ENCODE data around the gene CORIN. TPM values are rescaled to one million over a fixed set of nuclear protein-coding genes. Genes with fewer than 3 reads are reported as not detected.

Gene CORIN
- total RNA-seq, 1 experiment from 2014 or later = 3.5 TPM

DNA sequence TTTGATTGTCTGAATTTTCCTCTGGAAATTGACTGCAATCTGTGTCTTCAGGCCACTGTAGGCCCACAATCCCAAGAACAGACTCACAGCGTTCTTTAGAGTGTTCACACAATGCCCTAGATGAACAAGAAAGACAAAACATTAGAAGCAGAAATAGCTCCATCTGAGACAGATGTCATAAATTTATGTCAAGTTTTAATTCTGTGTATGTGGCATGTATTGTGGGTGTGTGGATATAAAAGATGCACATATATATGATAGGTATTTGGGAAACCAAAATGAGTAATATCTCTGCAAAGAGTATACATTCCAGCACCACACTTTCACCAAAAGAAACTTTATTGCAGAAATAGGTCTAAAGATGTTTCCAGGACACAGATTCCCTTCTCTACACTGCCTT lies 176.1 kb downstream of the CORIN start:
- POLR2A ChIA-PET = no interaction called here
- no peaks in the 10 kb centered on the region for H3K9me3 ChIP-seq (ENCODE audit: control insufficient read depth in 1 of 2, insufficient read depth in 1 of 2, low read depth in 1 of 2, low read length in 2 of 2)

More for the DNA sequence above, 176.1 kb downstream of the CORIN start:
- no peak for ATAC-seq
- Histone ChIP-seq H3K79me2 (ENCODE audit: insufficient read depth, low read length) (no peaks in the 10 kb centered on the region), H3K9ac (ENCODE audit: low read length) (no peak overlapping the region), H3K27ac (ENCODE audit: low read depth, low read length) (no peak overlapping the region), H3K36me3 (ENCODE audit: control insufficient read depth in 1 of 2, insufficient read depth in 2 of 2, low read length in 2 of 2) (no peaks in the 10 kb centered on the region), H4K20me1 (ENCODE audit: insufficient read depth) (no peaks in the 10 kb centered on the region), H3K4me3 (replicated peaks in 1 of 2; ENCODE audit: low read depth in 1 of 2, low read length in 2 of 2) (no peak overlapping the region), H3K4me2 (ENCODE audit: low read length) (no peak overlapping the region), H3K27me3 (ENCODE audit: insufficient read depth, low read length) (no peaks in the 10 kb centered on the region), H3K9me2 (ENCODE audit: insufficient read depth) (no peaks in the 10 kb centered on the region), H2AFZ (ENCODE audit: low read depth, low read length, poor library complexity, severe bottlenecking) (no peak overlapping the region), H3K4me1 (ENCODE audit: control insufficient read depth in 1 of 2, insufficient read depth in 2 of 2, low read length in 2 of 2) (no peaks in the 10 kb centered on the region)
- no peak for DNase-seq (ENCODE audit: low read depth, low spot score)
- RAD21 ChIA-PET (ENCODE audit: low non-redundant PET in 1 of 2, low total read pairs in 2 of 2, uncharacterized antibody in 2 of 2, unreplicated experiment in 2 of 2) = no interaction called here
- CTCF ChIA-PET = no interaction called here
- intact Hi-C loops (cut with micrococcal nuclease) = no loop called here
- TF ChIP-seq MAX (IDR thresholded peaks at IDR 0.05) = no peak
- TF ChIP-seq SRF (IDR thresholded peaks at IDR 0.05; ENCODE audit: low read depth) = no peak
- TF ChIP-seq ELF1 (IDR thresholded peaks at IDR 0.05; ENCODE audit: borderline replicate concordance, low read depth) = no peak
- TF ChIP-seq RAD21 (IDR thresholded peaks at IDR 0.05; ENCODE audit: low read depth) = no peak
- TF ChIP-seq, protein P1, sequence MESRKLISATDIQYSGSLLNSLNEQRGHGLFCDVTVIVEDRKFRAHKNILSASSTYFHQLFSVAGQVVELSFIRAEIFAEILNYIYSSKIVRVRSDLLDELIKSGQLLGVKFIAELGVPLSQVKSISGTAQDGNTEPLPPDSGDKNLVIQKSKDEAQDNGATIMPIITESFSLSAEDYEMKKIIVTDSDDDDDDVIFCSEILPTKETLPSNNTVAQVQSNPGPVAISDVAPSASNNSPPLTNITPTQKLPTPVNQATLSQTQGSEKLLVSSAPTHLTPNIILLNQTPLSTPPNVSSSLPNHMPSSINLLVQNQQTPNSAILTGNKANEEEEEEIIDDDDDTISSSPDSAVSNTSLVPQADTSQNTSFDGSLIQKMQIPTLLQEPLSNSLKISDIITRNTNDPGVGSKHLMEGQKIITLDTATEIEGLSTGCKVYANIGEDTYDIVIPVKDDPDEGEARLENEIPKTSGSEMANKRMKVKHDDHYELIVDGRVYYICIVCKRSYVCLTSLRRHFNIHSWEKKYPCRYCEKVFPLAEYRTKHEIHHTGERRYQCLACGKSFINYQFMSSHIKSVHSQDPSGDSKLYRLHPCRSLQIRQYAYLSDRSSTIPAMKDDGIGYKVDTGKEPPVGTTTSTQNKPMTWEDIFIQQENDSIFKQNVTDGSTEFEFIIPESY (IDR thresholded peaks at IDR 0.05; ENCODE audit: extremely low read depth, insufficient replicate concordance, low read length) = no peak
- no peak for TF ChIP-seq SIN3A (IDR thresholded peaks at IDR 0.05; ENCODE audit: low read depth)
- no peak for TF ChIP-seq POLR2A (IDR thresholded peaks at IDR 0.05; ENCODE audit: borderline replicate concordance, extremely low read depth, insufficient read depth, insufficient read length)
- TF ChIP-seq JUND (IDR thresholded peaks at IDR 0.05) = no peak
- TF ChIP-seq SP1 (IDR thresholded peaks at IDR 0.05; ENCODE audit: low read depth) = no peak
- no peak for TF ChIP-seq CTCF (IDR thresholded peaks at IDR 0.05 in 2 of 3, conservative IDR thresholded peaks at IDR 0.05 in 1 of 3; ENCODE audit: borderline replicate concordance in 1 of 3, insufficient read depth in 1 of 3, low read depth in 2 of 3, low read length in 2 of 3)
- no peak for TF ChIP-seq POLR2AphosphoS5 (IDR thresholded peaks at IDR 0.05; ENCODE audit: low read depth, low read length)
- no peak for TF ChIP-seq TCF7L2 (IDR thresholded peaks at IDR 0.05; ENCODE audit: borderline replicate concordance, extremely low read depth, insufficient read depth, insufficient read length)
- no peak for TF ChIP-seq YY1 (IDR thresholded peaks at IDR 0.05; ENCODE audit: extremely low read depth, insufficient replicate concordance, low read depth, low read length)
- TF ChIP-seq, protein P2, sequence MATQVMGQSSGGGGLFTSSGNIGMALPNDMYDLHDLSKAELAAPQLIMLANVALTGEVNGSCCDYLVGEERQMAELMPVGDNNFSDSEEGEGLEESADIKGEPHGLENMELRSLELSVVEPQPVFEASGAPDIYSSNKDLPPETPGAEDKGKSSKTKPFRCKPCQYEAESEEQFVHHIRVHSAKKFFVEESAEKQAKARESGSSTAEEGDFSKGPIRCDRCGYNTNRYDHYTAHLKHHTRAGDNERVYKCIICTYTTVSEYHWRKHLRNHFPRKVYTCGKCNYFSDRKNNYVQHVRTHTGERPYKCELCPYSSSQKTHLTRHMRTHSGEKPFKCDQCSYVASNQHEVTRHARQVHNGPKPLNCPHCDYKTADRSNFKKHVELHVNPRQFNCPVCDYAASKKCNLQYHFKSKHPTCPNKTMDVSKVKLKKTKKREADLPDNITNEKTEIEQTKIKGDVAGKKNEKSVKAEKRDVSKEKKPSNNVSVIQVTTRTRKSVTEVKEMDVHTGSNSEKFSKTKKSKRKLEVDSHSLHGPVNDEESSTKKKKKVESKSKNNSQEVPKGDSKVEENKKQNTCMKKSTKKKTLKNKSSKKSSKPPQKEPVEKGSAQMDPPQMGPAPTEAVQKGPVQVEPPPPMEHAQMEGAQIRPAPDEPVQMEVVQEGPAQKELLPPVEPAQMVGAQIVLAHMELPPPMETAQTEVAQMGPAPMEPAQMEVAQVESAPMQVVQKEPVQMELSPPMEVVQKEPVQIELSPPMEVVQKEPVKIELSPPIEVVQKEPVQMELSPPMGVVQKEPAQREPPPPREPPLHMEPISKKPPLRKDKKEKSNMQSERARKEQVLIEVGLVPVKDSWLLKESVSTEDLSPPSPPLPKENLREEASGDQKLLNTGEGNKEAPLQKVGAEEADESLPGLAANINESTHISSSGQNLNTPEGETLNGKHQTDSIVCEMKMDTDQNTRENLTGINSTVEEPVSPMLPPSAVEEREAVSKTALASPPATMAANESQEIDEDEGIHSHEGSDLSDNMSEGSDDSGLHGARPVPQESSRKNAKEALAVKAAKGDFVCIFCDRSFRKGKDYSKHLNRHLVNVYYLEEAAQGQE (IDR thresholded peaks at IDR 0.05; ENCODE audit: low read depth) = no peak
- no peak for TF ChIP-seq ZNF274 (IDR thresholded peaks at IDR 0.05; ENCODE audit: low read depth, low read length)
- TF ChIP-seq EZH2 (IDR thresholded peaks at IDR 0.05) = no peak
- no peak for TF ChIP-seq FOSL1 (IDR thresholded peaks at IDR 0.05; ENCODE audit: low read depth)
- TF ChIP-seq CBX3 (IDR thresholded peaks at IDR 0.05; ENCODE audit: low read depth) = no peak
- no peak for TF ChIP-seq EGR1 (IDR thresholded peaks at IDR 0.05; ENCODE audit: low read depth)
- no TSS peak for BruUV-seq (replicated peaks)

All from HCT116 (cell line).